OCI-LY7 (cell line): ENCODE measurements around the gene SPATA17.

Experiments
- EZH2phosphoT487 ChIP-seq: fragments of 200-600 bp; sonication (generic); IDR thresholded peaks from 2 replicates; pipeline ENCODE4 v1.6.1; 2018; ENCODE audit warnings: low read depth, borderline replicate concordance, mild to moderate bottlenecking, mixed run types, antibody characterized with exemption, low read length, moderate library complexity, mixed read lengths
- TF ChIP-seq, protein P1 (sequence below): fragments of 200-600 bp; sonication (generic); conservative IDR thresholded peaks from 2 replicates; pipeline ENCODE4 v1.5.1; 2014; ENCODE audit warnings: mild to moderate bottlenecking, antibody characterized with exemption, low read length, moderate library complexity, mixed read lengths

DNA sequence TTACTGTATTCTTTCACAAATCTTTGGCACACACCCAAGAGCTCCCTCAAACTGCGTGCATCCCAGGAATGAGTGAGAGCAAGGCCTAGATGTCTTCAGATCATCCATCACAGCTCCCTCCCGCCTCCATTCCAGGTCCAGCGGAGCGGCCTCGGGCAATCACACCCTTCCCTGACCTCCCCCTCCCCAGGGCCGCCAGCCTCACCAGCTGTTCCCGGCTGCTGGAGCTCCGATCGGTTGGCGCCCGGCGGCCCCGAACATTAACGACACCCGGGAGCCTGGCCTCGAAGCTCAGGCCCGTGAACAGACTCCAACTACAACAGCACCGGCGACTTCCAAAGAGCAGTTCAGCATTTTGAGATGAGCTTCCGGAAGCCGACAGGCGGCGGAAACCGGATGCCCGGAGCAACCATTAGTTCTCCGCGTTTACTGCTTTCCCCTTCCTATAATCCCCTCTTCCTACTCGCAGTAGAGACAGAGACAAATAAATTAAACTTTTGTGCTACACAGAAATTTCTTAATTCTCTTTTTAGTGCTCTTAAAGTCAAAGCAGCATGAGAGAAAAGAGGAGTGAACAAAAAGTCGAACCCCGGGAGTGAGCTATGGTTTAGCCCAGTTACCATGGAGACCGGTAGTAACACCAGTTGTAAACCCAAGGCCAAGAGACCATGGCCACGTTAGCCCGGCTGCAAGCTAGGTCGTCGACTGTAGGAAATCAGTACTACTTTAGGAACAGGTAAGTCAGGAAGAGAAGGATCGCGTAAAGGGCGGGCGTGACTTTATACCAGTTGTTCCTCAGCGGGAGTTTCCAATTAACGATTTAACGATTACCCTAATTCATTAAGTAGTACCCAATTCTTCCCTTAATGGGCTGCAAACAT, at the start of gene SPATA17, which contains the start of gene GPATCH2:
- TF ChIP-seq, protein P1, sequence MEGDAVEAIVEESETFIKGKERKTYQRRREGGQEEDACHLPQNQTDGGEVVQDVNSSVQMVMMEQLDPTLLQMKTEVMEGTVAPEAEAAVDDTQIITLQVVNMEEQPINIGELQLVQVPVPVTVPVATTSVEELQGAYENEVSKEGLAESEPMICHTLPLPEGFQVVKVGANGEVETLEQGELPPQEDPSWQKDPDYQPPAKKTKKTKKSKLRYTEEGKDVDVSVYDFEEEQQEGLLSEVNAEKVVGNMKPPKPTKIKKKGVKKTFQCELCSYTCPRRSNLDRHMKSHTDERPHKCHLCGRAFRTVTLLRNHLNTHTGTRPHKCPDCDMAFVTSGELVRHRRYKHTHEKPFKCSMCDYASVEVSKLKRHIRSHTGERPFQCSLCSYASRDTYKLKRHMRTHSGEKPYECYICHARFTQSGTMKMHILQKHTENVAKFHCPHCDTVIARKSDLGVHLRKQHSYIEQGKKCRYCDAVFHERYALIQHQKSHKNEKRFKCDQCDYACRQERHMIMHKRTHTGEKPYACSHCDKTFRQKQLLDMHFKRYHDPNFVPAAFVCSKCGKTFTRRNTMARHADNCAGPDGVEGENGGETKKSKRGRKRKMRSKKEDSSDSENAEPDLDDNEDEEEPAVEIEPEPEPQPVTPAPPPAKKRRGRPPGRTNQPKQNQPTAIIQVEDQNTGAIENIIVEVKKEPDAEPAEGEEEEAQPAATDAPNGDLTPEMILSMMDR = no peak; the same call in 1 of the 2 replicates
- TF ChIP-seq EZH2phosphoT487 = no peak
